ENCODE measurements around the gene LPAR5. TPM values are rescaled to one million over a fixed set of nuclear protein-coding genes. Genes with fewer than 3 reads are reported as not detected.

The LPAR5 gene
- total RNA-seq, 1 experiment from 2014 or later = 0.22 TPM

DNA sequence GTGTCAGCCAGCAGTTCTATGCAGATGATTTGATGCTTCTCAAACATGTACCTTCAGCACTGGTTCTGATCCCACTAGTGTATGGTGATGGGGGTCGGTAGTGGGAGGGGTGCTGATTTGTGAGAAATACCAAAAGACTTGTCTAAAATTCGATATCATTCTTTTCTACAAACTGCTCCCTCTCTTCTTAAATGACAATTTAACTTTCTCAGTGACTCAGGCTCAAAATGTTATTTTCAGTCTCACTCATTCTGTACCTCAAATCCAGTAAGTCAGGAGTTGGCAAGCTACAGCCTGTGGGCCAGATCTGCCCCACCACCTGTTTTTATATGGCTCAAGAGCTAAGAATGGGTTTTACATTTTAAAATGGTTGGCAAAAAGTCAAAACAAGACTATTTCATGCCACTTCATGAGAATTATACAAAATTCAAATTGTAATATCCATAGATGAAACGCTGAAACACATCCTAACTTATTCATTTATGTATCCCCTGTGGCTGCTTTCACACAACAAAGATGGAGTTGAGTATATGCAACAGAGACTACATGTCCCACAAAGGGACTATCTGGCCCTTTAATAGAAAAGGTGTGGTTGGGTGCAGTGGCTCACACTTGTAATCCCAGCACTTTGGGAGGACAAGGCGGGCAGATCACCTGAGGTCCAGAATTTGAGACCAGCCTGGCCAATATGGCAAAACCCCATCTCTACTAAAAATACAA is 61.0 kb downstream of the LPAR5 start:
- H3K23me2 ChIP-seq (ENCODE audit: insufficient read length, low read depth, low read length, poor library complexity, severe bottlenecking) = no peaks in the 10 kb centered on the region
- no peak overlapping the region for H2AFZ ChIP-seq (ENCODE audit: low read length)
- no peak overlapping the region for H3K4me3 Mint-ChIP-seq
- no peaks in the 10 kb centered on the region for H3K9me3 Mint-ChIP-seq
- no peak overlapping the region for H3K27ac Mint-ChIP-seq
- WGBS (ENCODE audit: extremely low coverage, insufficient read length, low lambda C conversion rate) = no CpG with 5 or more reads among the region's 4 CpGs
- H4K5ac ChIP-seq (ENCODE audit: insufficient read length, low read depth, low read length) = no peak overlapping the region
- no peaks in the 10 kb centered on the region for H4K20me1 ChIP-seq (ENCODE audit: control insufficient read depth, insufficient read depth, insufficient read length)
- peaks cover 6 to 7% of the 10 kb centered on the region in 2 experiments for H3K4me1 Mint-ChIP-seq
- no peak overlapping the region for H2BK15ac ChIP-seq (ENCODE audit: low read depth, low read length)
- H3K9me3 ChIP-seq (ENCODE audit: control insufficient read depth, low read depth, low read length) = no peaks in the 10 kb centered on the region
- H3T11ph ChIP-seq (ENCODE audit: low read length) = no peak overlapping the region
- no peaks in the 10 kb centered on the region for H3K27me3 Mint-ChIP-seq (ENCODE audit: low read depth)
- H3K23ac ChIP-seq (ENCODE audit: insufficient read length, low read depth, low read length) = no peak overlapping the region
- no peak overlapping the region for H3K4ac ChIP-seq (ENCODE audit: low read depth, low read length)
- H3K4me1 ChIP-seq (ENCODE audit: insufficient read depth, low read length) = no peaks in the 10 kb centered on the region
- H3K79me1 ChIP-seq (ENCODE audit: insufficient read depth, low read depth, low read length, poor library complexity, severe bottlenecking) = no peaks in the 10 kb centered on the region
- TF ChIP-seq, protein P1, sequence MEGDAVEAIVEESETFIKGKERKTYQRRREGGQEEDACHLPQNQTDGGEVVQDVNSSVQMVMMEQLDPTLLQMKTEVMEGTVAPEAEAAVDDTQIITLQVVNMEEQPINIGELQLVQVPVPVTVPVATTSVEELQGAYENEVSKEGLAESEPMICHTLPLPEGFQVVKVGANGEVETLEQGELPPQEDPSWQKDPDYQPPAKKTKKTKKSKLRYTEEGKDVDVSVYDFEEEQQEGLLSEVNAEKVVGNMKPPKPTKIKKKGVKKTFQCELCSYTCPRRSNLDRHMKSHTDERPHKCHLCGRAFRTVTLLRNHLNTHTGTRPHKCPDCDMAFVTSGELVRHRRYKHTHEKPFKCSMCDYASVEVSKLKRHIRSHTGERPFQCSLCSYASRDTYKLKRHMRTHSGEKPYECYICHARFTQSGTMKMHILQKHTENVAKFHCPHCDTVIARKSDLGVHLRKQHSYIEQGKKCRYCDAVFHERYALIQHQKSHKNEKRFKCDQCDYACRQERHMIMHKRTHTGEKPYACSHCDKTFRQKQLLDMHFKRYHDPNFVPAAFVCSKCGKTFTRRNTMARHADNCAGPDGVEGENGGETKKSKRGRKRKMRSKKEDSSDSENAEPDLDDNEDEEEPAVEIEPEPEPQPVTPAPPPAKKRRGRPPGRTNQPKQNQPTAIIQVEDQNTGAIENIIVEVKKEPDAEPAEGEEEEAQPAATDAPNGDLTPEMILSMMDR (conservative IDR thresholded peaks at IDR 0.05) = no peak
- no peak overlapping the region for H3K4me2 ChIP-seq (ENCODE audit: insufficient read depth, insufficient read length, low read length)
- no peak overlapping the region for H3K9ac ChIP-seq (ENCODE audit: extremely low read depth, insufficient read length, low read length)
- no peak overlapping the region for H2AK5ac ChIP-seq (ENCODE audit: insufficient read length, low read length)
- H4K91ac ChIP-seq (ENCODE audit: insufficient read length, low read depth, low read length) = no peak overlapping the region
- H2BK12ac ChIP-seq (ENCODE audit: insufficient read length, low read depth, low read length) = no peak overlapping the region
- no peak overlapping the region for H2BK20ac ChIP-seq (ENCODE audit: low read depth, low read length, poor library complexity, severe bottlenecking)
- DNase-seq = no peak
- H2BK120ac ChIP-seq (ENCODE audit: low read depth, low read length, poor library complexity, severe bottlenecking) = no peak overlapping the region
- no peaks in the 10 kb centered on the region for H3K27me3 ChIP-seq (ENCODE audit: insufficient read depth, low read length)
- no peak overlapping the region for H3K27ac ChIP-seq (ENCODE audit: insufficient read length, low read depth, low read length)
- peaks cover 60 to 98% (median 79%) of the 10 kb centered on the region in 3 experiments for H3K36me3 Mint-ChIP-seq (ENCODE audit: insufficient read depth in 1 of 3, low read depth in 3 of 3)
- H3K56ac ChIP-seq (ENCODE audit: insufficient read length, low read depth, low read length) = no peak overlapping the region
- no peaks in the 10 kb centered on the region for H3K79me2 ChIP-seq (ENCODE audit: insufficient read depth, low read length)
- no peak overlapping the region for H3K14ac ChIP-seq (ENCODE audit: insufficient read depth, low read length)
- no peak overlapping the region for H3K18ac ChIP-seq (ENCODE audit: insufficient read length, low read depth, low read length)
- no peak overlapping the region for H2BK5ac ChIP-seq (ENCODE audit: insufficient read length, low read length)
- H4K8ac ChIP-seq (replicated peaks; ENCODE audit: insufficient read length, low read depth, low read length) = no peak overlapping the region

Measured in H9 (cell line).